Astrocyte (in vitro differentiated cells and primary cell): Measurements from ENCODE around the gene TMEM150A. TPM values are rescaled to one million over a fixed set of nuclear protein-coding genes. Genes with fewer than 3 reads are reported as not detected.

Experiments
- DNase-seq: peaks from one replicate; pipeline ENCODE4 v3.0.0-alpha.2; 2010; ENCODE audit warnings: low read depth
- FAIRE-seq: peaks from 2 replicates; lab custom pipeline; 2011; peaks lifted over from hg19 to GRCh38; lab: Jason Lieb, UNC
- H2AFZ ChIP-seq: 2 replicates; pipeline ENCODE4 v1.6.0; 2012; ENCODE audit warnings: low read depth, low read length, inconsistent platforms
- H3K27ac ChIP-seq: 2 replicates; pipeline ENCODE4 v1.5.1; 2011; ENCODE audit warnings: low read depth, low read length, inconsistent platforms
- H3K27me3 ChIP-seq: 2 replicates; pipeline ENCODE4 v1.6.0; 2011; ENCODE audit warnings: low read length, inconsistent platforms; ENCODE audit not compliant: insufficient read depth
- H3K36me3 ChIP-seq: 2 replicates; pipeline ENCODE4 v1.5.1; 2011; ENCODE audit warnings: low read length, inconsistent platforms; ENCODE audit not compliant: insufficient read depth
- H3K4me1 ChIP-seq: 2 replicates; pipeline ENCODE4 v1.5.1; 2011; ENCODE audit warnings: low read length, inconsistent platforms; ENCODE audit not compliant: insufficient read depth
- H3K4me2 ChIP-seq: 2 replicates; pipeline ENCODE4 v1.6.0; 2012; ENCODE audit warnings: low read length, inconsistent platforms
- H3K4me3 ChIP-seq: 2 replicates; pipeline ENCODE4 v1.5.1; 2011; ENCODE audit warnings: low read depth, mild to moderate bottlenecking, low read length, inconsistent platforms; ENCODE audit not compliant: insufficient read depth
- H3K79me2 ChIP-seq: 2 replicates; pipeline ENCODE4 v1.6.0; 2012; ENCODE audit warnings: mild to moderate bottlenecking, low read length, inconsistent platforms; ENCODE audit not compliant: insufficient read depth
- H3K9ac ChIP-seq: 2 replicates; pipeline ENCODE4 v1.6.0; 2012; ENCODE audit warnings: mild to moderate bottlenecking, low read length, inconsistent platforms
- H3K9me3 ChIP-seq: 2 replicates; pipeline ENCODE4 v1.5.1; 2012; ENCODE audit warnings: low read depth, mild to moderate bottlenecking, low read length, inconsistent platforms; ENCODE audit not compliant: insufficient read depth
- H4K20me1 ChIP-seq: 2 replicates; pipeline ENCODE4 v1.6.0; 2012; ENCODE audit warnings: low read length, inconsistent platforms; ENCODE audit not compliant: insufficient read depth
- H3K27ac Mint-ChIP-seq: one replicate; pipeline ENCODE4 v1.8.0; 2021; ENCODE audit warnings: mild to moderate bottlenecking, mixed read lengths; ENCODE audit not compliant: unreplicated experiment
- H3K27me3 Mint-ChIP-seq: one replicate; pipeline ENCODE4 v1.8.0; 2021; ENCODE audit warnings: low read depth, mixed read lengths; ENCODE audit not compliant: unreplicated experiment
- H3K36me3 Mint-ChIP-seq: one replicate; pipeline ENCODE4 v1.8.0; 2021; ENCODE audit warnings: low read depth, mixed read lengths; ENCODE audit not compliant: unreplicated experiment
- H3K4me1 Mint-ChIP-seq: one replicate; pipeline ENCODE4 v1.8.0; 2021; ENCODE audit warnings: low read depth, mixed read lengths; ENCODE audit not compliant: unreplicated experiment
- H3K4me3 Mint-ChIP-seq: one replicate; pipeline ENCODE4 v1.8.0; 2021; ENCODE audit warnings: mild to moderate bottlenecking, moderate library complexity, mixed read lengths; ENCODE audit not compliant: unreplicated experiment
- H3K9me3 Mint-ChIP-seq: one replicate; pipeline ENCODE4 v1.8.0; 2021; ENCODE audit warnings: mild to moderate bottlenecking, mixed read lengths; ENCODE audit not compliant: unreplicated experiment
- EZH2 ChIP-seq: IDR thresholded peaks from 2 replicates; pipeline ENCODE4 v1.6.1; 2012; ENCODE audit warnings: mild to moderate bottlenecking, low read length, inconsistent platforms; ENCODE audit not compliant: insufficient read depth
- total RNA-seq: library from RNA; stranded (reverse); gene quantifications from 2 replicates; pipeline ENCODE4 v1.2.1, GENCODE V29; 2021
- TF ChIP-seq, protein P1 (sequence below): IDR thresholded peaks from 2 replicates; pipeline ENCODE4 v1.5.1; 2011; ENCODE audit warnings: low read depth, mild to moderate bottlenecking, inconsistent platforms, low read length, moderate library complexity; ENCODE audit not compliant: insufficient read depth

The TMEM150A gene
- total RNA-seq, 1 donor from 2014 or later, result 20.4 TPM

GRCh38 chr2:85601771-85602475 lies 575 bp downstream of the TMEM150A start:
- H3K4me1 Mint-ChIP-seq, result peaks cover 32% of the 10 kb centered on the region
- FAIRE-seq, result no peak

DNA sequence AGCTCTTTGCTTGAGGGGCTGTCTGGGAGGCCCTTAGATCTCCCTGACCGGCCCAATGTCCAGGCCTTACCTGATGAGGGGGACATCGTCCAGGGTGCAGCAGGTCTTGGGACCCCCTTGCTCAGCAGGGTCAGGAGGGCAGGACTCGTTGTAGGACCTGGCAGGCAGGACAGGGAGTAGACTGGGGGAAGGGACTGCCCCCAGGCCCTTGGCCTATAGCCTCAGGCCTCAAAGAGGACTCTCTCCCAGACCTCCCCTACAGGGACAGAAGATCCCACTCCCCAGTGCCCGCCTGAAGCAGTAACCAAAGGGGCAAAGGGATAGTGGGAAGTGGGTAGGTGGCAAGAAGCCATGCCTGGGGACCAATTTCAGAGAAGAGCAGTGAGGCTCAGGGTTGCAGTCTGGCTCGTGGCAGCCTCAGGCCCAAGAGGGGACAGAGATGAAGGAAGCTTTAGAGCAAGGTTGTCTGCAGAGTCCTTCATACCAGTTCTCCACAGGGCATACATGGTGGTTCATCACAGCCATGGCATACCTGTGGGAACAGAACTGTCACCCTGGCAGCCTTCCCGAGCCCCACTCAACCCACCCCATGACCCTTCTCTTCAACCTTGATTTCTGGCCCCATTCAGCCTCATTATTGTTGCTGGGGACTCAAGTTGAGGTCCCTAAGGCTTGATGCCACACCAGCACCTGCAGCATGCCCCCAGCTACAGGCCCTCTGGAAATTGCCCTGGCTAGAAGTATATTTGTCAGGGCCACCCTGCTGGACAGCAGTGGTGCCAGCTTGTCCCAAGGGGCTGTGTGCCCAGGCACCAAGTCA lies 1.3 kb downstream of the TMEM150A start:
- no peak overlapping the region for H3K27ac ChIP-seq
- Mint-ChIP-seq H3K27ac (peak overlapping the region; percentile 72), H3K36me3 (peaks cover 10% of the 10 kb centered on the region), H3K9me3 (no peaks in the 10 kb centered on the region), H3K27me3 (no peaks in the 10 kb centered on the region), H3K4me3 (peak overlapping the region; percentile 86), H3K4me1 (peaks cover 28% of the 10 kb centered on the region)
- peak overlapping the region; percentile 78 for H3K9ac ChIP-seq
- H4K20me1 ChIP-seq, result peaks cover 28% of the 10 kb centered on the region
- H3K4me1 ChIP-seq, result peaks cover 26% of the 10 kb centered on the region
- H3K9me3 ChIP-seq, result no peaks in the 10 kb centered on the region
- H2AFZ ChIP-seq, result no peak overlapping the region
- peak overlapping the region; percentile 91 for H3K4me2 ChIP-seq
- H3K79me2 ChIP-seq, result peaks cover 30% of the 10 kb centered on the region
- FAIRE-seq (no peak), DNase-seq (no peak)
- H3K36me3 ChIP-seq, result peaks cover 8% of the 10 kb centered on the region
- H3K27me3 ChIP-seq, result no peaks in the 10 kb centered on the region
- H3K4me3 ChIP-seq, result peak overlapping the region; percentile 92
- TF ChIP-seq EZH2, result no peak
- TF ChIP-seq, protein P1, sequence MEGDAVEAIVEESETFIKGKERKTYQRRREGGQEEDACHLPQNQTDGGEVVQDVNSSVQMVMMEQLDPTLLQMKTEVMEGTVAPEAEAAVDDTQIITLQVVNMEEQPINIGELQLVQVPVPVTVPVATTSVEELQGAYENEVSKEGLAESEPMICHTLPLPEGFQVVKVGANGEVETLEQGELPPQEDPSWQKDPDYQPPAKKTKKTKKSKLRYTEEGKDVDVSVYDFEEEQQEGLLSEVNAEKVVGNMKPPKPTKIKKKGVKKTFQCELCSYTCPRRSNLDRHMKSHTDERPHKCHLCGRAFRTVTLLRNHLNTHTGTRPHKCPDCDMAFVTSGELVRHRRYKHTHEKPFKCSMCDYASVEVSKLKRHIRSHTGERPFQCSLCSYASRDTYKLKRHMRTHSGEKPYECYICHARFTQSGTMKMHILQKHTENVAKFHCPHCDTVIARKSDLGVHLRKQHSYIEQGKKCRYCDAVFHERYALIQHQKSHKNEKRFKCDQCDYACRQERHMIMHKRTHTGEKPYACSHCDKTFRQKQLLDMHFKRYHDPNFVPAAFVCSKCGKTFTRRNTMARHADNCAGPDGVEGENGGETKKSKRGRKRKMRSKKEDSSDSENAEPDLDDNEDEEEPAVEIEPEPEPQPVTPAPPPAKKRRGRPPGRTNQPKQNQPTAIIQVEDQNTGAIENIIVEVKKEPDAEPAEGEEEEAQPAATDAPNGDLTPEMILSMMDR, result no peak

More at GRCh38 chr2:85601771-85602475, 575 bp downstream of the TMEM150A start:
- Mint-ChIP-seq H3K36me3 (peaks cover 10% of the 10 kb centered on the region), H3K27ac (peak overlapping the region; percentile 72), H3K9me3 (no peaks in the 10 kb centered on the region), H3K27me3 (no peaks in the 10 kb centered on the region), H3K4me3 (peak overlapping the region; percentile 86)
- peaks cover 23% of the 10 kb centered on the region for H3K79me2 ChIP-seq
- peak overlapping the region; percentile 91 for H3K4me2 ChIP-seq
- no peaks in the 10 kb centered on the region for H3K27me3 ChIP-seq
- H2AFZ ChIP-seq, result peak overlapping the region; percentile 82
- peaks cover 22% of the 10 kb centered on the region for H3K4me1 ChIP-seq
- H3K27ac ChIP-seq, result no peak overlapping the region
- no peaks in the 10 kb centered on the region for H3K9me3 ChIP-seq
- no peak for DNase-seq
- H3K9ac ChIP-seq, result peak overlapping the region; percentile 78
- TF ChIP-seq, protein P1, result no peak
- TF ChIP-seq EZH2, result no peak
- H3K4me3 ChIP-seq, result peak overlapping the region; percentile 92
- peaks cover 5% of the 10 kb centered on the region for H3K36me3 ChIP-seq
- peaks cover 28% of the 10 kb centered on the region for H4K20me1 ChIP-seq
